LNCaP clone FGC (cell line): ENCODE measurements around the gene LYRM4.

ENCODE experiments used
- DNase-seq: peaks from one replicate; pipeline ENCODE4 v3.0.0-alpha.2; 2011; ENCODE audit warnings: low read depth
- H3K4me3 ChIP-seq: 2 replicates; pipeline ENCODE4 v1.5.1; 2011; ENCODE audit warnings: mild to moderate bottlenecking, low read depth, low read length, control low read depth
- TF ChIP-seq, protein P1 (sequence below): IDR thresholded peaks from 2 replicates; pipeline ENCODE4 v1.5.1; 2012; ENCODE audit warnings: mild to moderate bottlenecking; ENCODE audit not compliant: control insufficient read depth, insufficient read depth; ENCODE audit errors: extremely low read depth

The LYRM4 gene

DNA sequence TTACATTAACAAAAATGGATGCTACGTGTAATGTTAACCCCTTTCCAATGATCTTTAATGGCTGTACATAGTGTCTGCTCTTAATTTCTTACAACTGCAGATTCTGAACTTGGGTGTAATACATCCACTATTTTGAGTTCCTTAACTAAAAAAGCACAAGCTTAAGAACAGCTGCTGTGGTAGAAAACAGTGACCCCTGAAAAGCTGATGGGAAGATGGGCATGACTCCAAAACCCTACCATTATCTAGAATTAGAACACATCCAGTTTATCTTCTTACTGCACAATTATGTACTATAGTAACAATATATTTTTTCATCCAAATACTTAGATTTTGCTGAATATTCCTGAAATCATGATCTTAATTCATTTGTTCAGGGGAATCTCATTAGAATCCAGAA lies 49.3 kb downstream of the LYRM4 start:
- TF ChIP-seq, protein P1, sequence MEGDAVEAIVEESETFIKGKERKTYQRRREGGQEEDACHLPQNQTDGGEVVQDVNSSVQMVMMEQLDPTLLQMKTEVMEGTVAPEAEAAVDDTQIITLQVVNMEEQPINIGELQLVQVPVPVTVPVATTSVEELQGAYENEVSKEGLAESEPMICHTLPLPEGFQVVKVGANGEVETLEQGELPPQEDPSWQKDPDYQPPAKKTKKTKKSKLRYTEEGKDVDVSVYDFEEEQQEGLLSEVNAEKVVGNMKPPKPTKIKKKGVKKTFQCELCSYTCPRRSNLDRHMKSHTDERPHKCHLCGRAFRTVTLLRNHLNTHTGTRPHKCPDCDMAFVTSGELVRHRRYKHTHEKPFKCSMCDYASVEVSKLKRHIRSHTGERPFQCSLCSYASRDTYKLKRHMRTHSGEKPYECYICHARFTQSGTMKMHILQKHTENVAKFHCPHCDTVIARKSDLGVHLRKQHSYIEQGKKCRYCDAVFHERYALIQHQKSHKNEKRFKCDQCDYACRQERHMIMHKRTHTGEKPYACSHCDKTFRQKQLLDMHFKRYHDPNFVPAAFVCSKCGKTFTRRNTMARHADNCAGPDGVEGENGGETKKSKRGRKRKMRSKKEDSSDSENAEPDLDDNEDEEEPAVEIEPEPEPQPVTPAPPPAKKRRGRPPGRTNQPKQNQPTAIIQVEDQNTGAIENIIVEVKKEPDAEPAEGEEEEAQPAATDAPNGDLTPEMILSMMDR, result no peak
- DNase-seq, result no peak
- no peak overlapping the region for H3K4me3 ChIP-seq

DNA sequence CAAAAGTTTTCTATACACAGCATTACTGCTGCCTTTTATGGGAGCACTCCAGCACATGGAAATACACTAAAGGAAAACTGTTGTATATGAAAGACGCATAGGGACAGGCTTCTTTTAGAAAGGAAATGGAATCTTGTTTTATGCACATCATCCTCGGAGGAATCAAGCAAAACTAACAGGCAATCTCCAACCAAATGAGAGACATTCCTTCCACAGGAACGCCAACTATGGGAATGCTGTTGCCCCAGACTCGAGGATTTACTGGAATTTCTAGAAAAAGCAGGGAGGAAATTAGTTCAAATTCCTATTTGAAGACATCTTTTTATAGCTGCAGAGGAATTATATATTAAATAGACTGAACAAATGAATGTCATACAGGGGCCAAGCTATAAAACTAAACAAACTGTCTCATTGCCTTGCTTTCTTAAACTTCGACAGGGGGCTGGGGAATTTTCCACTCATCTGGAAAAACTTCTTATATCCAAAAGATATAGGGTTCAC lies 52.2 kb downstream of the LYRM4 start:
- no peak for DNase-seq
- TF ChIP-seq, protein P1, result no peak
- no peak overlapping the region for H3K4me3 ChIP-seq

DNA sequence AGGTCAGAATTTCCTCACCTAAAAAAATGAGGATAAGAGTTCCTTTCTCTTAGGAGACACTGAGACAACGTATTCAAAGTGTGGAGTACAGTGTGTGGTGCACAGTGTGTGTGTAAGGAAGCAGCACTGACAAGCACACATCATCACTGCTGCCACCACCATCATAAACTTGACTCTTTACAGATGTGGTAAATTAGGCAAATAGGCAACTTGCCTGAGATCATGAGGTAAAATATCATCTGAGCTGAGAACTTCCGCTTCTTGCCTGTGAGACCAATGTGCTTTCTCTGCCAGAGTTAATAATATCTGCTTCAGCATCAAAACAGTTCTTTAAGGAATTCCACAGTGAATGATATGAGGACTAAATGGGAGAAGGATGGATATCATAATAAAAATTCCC lies 52.7 kb downstream of the LYRM4 start:
- H3K4me3 ChIP-seq, result no peak overlapping the region
- DNase-seq, result no peak
- TF ChIP-seq, protein P1, result no peak

DNA sequence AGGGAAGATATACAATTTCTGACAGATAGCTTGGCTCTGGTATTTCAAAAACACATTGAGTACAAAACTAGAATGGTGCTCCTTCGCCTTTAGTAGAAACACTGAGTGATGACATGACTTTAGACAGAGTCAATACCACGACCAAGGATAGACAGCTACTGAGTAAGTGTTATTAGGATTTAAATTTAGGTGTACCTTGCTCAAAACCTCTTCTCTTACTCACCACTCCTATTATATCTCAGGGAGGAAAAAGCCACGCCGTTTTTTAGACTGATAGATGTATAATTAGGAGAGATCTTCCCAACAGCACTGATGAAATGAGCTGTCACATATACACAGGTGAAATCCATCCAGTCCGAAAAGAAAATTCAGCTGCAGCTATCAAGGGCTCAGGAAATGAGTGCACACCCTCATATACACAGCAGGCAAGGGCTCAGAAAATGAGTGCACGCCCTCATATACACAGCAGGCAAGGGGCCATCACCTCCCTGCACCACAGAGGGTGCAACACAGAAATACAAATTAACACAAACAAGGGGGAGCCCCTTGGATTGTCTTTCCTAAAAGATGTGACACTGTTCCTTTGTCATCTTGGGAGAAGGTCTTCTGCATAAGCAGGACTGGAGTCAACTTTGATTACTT lies 53.7 kb downstream of the LYRM4 start:
- TF ChIP-seq, protein P1, result no peak
- H3K4me3 ChIP-seq, result no peak overlapping the region
- DNase-seq, result no peak

DNA sequence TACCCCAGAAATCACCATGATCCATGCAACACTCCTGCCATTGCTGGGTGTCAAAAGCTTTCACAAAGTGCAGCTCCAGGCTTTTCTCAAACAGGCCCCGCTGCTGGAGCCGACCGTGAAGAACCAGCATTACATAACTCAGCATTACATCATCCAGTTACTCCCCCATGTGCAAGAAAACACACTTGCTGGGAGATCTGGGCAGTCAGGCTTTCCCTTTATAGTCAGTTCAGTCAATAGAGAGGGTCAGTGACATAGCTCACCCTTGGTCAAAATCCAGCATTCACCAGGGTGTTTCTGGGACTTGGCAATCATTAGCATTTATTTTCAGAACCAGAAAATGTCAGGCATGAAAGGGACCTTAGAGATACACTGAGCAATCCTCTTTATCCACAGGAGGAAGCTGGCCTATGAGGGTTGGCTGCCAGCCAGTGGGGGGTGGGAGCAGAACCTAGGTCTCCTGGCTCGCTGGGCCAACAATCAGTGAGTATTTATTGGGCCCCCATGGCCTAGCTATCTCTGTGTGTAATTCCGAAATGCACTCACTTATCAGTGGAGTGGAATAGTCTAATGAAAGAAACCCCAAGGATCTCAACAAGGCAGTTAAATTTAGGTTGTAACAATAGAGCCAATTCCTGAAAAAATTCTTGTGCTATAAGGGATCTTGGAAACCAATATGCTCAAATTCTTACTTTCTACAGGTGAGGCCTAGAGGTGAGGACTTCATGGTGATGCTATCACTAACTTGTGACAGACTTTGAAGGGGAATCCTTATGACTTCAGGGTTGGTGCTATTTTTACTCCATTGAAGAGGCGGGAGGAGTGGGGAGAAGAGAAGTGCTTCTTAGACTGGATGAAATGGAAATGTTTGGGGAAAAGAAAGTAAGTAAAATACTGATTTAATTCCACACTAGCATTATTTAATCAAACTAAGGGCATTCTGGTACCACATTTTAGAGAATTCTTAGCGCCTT lies 54.6 kb downstream of the LYRM4 start:
- TF ChIP-seq, protein P1, result no peak
- no peak overlapping the region for H3K4me3 ChIP-seq
- DNase-seq, result peak; percentile 86

DNA sequence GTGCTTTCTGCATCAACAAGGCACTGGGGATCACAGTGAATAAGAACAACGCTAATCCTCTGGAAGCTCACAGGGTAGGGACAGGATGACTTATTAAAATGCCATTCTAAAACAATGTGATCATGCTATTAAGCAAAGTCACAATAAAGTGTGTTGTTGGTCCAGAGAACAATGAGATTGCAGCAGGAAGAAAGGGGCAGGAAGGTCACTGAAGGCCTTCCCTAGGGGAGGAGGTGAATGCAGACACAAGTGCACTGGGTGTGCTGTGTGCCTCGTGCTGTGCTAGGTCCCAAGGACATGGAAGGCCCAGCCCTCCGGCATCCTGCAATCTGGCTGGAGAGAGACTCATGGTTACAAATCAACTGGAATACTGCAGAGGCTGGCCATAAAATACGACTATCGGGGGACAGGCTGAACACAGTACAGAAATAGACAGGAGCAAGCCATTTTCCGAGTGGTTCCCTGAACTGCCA lies 55.7 kb downstream of the LYRM4 start:
- TF ChIP-seq, protein P1, result no peak
- no peak for DNase-seq
- no peak overlapping the region for H3K4me3 ChIP-seq
